ENCODE results near the gene PPP1R1B. TPM values are rescaled to one million over a fixed set of nuclear protein-coding genes. Genes with fewer than 3 reads are reported as not detected.

Gene PPP1R1B
- total and polyA plus RNA-seq, 12 donors, result 0.32 to 58.0 (median 13.0) TPM; not detected in 1

- Histone ChIP-seq H3K27me3 (peaks cover 13% of the 10 kb centered on the region), H3K4me1 (replicated peaks in 1 of 2) (peaks cover 15 to 21% of the 10 kb centered on the region in 2 donors), H3K27ac (peak overlapping the region in 1 of 5 donors; percentile 12), H3K4me3 (no peak overlapping the region), H3K36me3 (replicated peaks in 1 of 2) (no peaks in the 10 kb centered on the region), H3K9me3 (replicated peaks in 1 of 3) (no peaks in the 10 kb centered on the region)
- TF ChIP-seq, protein P1, sequence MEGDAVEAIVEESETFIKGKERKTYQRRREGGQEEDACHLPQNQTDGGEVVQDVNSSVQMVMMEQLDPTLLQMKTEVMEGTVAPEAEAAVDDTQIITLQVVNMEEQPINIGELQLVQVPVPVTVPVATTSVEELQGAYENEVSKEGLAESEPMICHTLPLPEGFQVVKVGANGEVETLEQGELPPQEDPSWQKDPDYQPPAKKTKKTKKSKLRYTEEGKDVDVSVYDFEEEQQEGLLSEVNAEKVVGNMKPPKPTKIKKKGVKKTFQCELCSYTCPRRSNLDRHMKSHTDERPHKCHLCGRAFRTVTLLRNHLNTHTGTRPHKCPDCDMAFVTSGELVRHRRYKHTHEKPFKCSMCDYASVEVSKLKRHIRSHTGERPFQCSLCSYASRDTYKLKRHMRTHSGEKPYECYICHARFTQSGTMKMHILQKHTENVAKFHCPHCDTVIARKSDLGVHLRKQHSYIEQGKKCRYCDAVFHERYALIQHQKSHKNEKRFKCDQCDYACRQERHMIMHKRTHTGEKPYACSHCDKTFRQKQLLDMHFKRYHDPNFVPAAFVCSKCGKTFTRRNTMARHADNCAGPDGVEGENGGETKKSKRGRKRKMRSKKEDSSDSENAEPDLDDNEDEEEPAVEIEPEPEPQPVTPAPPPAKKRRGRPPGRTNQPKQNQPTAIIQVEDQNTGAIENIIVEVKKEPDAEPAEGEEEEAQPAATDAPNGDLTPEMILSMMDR (IDR thresholded peaks at IDR 0.05), result no peak
- no peak for TF ChIP-seq POLR2A (IDR thresholded peaks at IDR 0.05)
- intact Hi-C loops (cut with DNase I), result loop anchor here (2.0 kb wide), 2 partner anchors 46 to 74 kb away; partner anchors contain the start of gene PNMT (in 1 of the 2)
- 58 to 62% (median 58%) methylated on average over 16 of the region's 16 CpGs for WGBS, 4 donors
- DNase-seq, result no peak
Measured at GRCh38 chr17:39622380-39623006, 4.3 kb upstream of the PPP1R1B start.

DNA sequence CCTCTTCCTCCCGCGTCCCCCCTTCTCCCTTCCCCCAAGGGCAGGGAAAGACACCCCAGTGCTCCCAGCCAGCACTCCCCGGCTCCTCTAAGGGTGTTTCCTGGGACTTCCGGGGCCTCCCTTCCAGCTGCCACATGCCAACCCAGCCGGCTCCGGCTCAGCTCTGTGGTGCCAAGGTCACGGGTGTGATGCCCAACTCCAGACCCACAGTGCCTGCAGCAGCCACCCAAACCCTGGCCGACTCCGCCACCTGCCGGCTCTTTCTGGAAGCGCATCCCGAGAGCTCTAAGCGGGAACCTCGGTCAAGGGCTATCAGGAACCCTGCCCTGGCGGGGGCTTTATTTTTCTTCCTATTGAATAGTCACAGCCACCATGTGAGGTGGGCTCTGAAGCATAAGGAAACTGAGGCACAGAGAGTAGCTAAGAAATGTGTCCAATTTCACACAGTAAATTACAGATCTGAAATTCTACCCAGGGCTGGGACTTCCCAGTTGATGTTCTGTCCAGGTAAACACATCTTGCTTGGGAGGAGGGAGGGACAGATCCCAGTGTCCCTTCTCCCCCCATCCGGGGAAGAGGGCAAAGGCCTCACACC, 3.3 kb upstream of the PPP1R1B start:
- peaks cover 12 to 19% of the 10 kb centered on the region in 2 donors for H3K4me1 ChIP-seq (replicated peaks in 1 of 2)
- H3K27ac ChIP-seq, result peak overlapping the region in 1 of 5 donors; percentile 46
- no peak overlapping the region for H3K4me3 ChIP-seq
- H3K36me3 ChIP-seq (replicated peaks in 1 of 2), result no peaks in the 10 kb centered on the region
- intact Hi-C loops (cut with DNase I), result loop anchor here (2.0 kb wide), 2 partner anchors 45 to 75 kb away; partner anchors contain the start of gene PNMT (in 1 of the 2)
- no peaks in the 10 kb centered on the region for H3K9me3 ChIP-seq (replicated peaks in 1 of 3)
- 0 to 5% (median 3%) methylated on average over 9 to 16 of the region's 16 CpGs for WGBS, 4 donors
- peak; percentile 91 to 96 (median 94) for DNase-seq
- H3K27me3 ChIP-seq, result peaks cover 13% of the 10 kb centered on the region
- TF ChIP-seq POLR2A (IDR thresholded peaks at IDR 0.05), result no peak
- TF ChIP-seq, protein P1 (IDR thresholded peaks at IDR 0.05), result peak; percentile 85 to 96 (median 92)

- Histone ChIP-seq H3K27ac (no peak overlapping the region), H3K27me3 (peaks cover 13% of the 10 kb centered on the region), H3K36me3 (replicated peaks in 1 of 2) (no peaks in the 10 kb centered on the region), H3K9me3 (replicated peaks in 1 of 3) (no peaks in the 10 kb centered on the region), H3K4me3 (no peak overlapping the region), H3K4me1 (replicated peaks in 1 of 2) (peaks cover 9 to 16% of the 10 kb centered on the region in 2 donors)
- TF ChIP-seq, protein P1 (IDR thresholded peaks at IDR 0.05), result no peak
- no peak for TF ChIP-seq POLR2A (IDR thresholded peaks at IDR 0.05)
- intact Hi-C loops (cut with DNase I), result loop anchor here in 1 of 2 donors (2.0 kb wide), 1 partner anchor 76 kb away; no protein-coding TSS in a partner anchor
- WGBS, 4 donors, result 75 to 79% (median 76%) methylated on average over 7 to 8 of the region's 8 CpGs
- DNase-seq, result no peak
Measured at GRCh38 chr17:39624313-39624712, 2.4 kb upstream of the PPP1R1B start.

GRCh38 chr17:39625198-39625785, 1.5 kb upstream of the PPP1R1B start:
- WGBS, 4 donors, result 55 to 73% (median 62%) methylated on average over 3 to 5 of the region's 5 CpGs
- Histone ChIP-seq H3K4me1 (replicated peaks in 1 of 2) (peaks cover 9 to 16% of the 10 kb centered on the region in 2 donors), H3K36me3 (replicated peaks in 1 of 2) (no peaks in the 10 kb centered on the region), H3K4me3 (no peak overlapping the region), H3K27me3 (peaks cover 13% of the 10 kb centered on the region), H3K9me3 (replicated peaks in 1 of 3) (no peaks in the 10 kb centered on the region), H3K27ac (no peak overlapping the region)
- no peak for TF ChIP-seq POLR2A (IDR thresholded peaks at IDR 0.05)
- TF ChIP-seq, protein P1 (IDR thresholded peaks at IDR 0.05), result no peak
- intact Hi-C loops (cut with DNase I), result loop anchor here (2.0 to 5.0 kb wide), 2 partner anchors 76 to 127 kb away; no protein-coding TSS in a partner anchor
- DNase-seq, result no peak

Data from adrenal gland (tissue), 12 donors.